SK-N-SH (cell line): ENCODE data around the gene C2CD4C. TPM values are rescaled to one million over a fixed set of nuclear protein-coding genes. Genes with fewer than 3 reads are reported as not detected.

Experiments
- CTCF ChIA-PET: fragments of 300-600, 350-600 bp; formaldehyde crosslinking; extraction: SDS; loops from one replicate; lab custom pipeline; 2021; lab: Yijun Ruan, JAX
- POLR2A ChIA-PET: fragments of 350-600 bp; sonication (Branson Sonifier 250); formaldehyde crosslinking; extraction: SDS; loops from one replicate; lab custom pipeline; 2020; ENCODE audit warnings: antibody characterized with exemption, inconsistent platforms; lab: Yijun Ruan, JAX
- DNase-seq: peaks from one replicate; pipeline ENCODE4 v3.0.0; 2012
- H2AFZ ChIP-seq: fragments of 200-600 bp; sonication (generic); 2 replicates; pipeline ENCODE4 v1.8.1; 2016; ENCODE audit warnings: antibody characterized with exemption, mild to moderate bottlenecking, low read depth
- H3F3A ChIP-seq: fragments of 200-600 bp; sonication (generic); replicated peaks from 2 replicates; pipeline ENCODE3; 2016; ENCODE audit warnings: antibody characterized with exemption, mild to moderate bottlenecking; ENCODE audit not compliant: insufficient read depth
- H3K27ac ChIP-seq, 2 experiments: fragments of 200-500 bp in 1 of 2; fragments of 200-600 bp in 1 of 2; sonication (Bioruptor generic) in 1 of 2; sonication (generic), shearing (Covaris generic) in 1 of 2; 2 replicates each; pipeline versions ENCODE4 v1.5.1 to v1.6.1; 2014 to 2016; ENCODE audit warnings: low read depth in 2 of 2, inconsistent platforms in 1 of 2, low read length in 1 of 2, mild to moderate bottlenecking in 1 of 2, mixed read lengths in 1 of 2
- H3K27me3 ChIP-seq: fragments of 200-600 bp; sonication (generic), shearing (Covaris generic); 2 replicates; pipeline ENCODE4 v1.6.1; 2016; ENCODE audit warnings: mixed run types; ENCODE audit not compliant: insufficient read depth
- H3K36me3 ChIP-seq, 2 experiments: fragments of 200-500 bp in 1 of 2; fragments of 200-600 bp in 1 of 2; sonication (Bioruptor generic) in 1 of 2; sonication (generic) in 1 of 2; replicated peaks in 1 of 2; 2 replicates each; pipeline versions ENCODE3 to v1.5.1; 2014 to 2016; ENCODE audit warnings: low read length in 1 of 2, mild to moderate bottlenecking in 1 of 2; ENCODE audit not compliant: insufficient read depth in 2 of 2, control insufficient read depth in 1 of 2
- H3K4me1 ChIP-seq, 2 experiments: fragments of 200-500 bp in 1 of 2; fragments of 200-600 bp in 1 of 2; sonication (Bioruptor generic) in 1 of 2; sonication (generic), shearing (Covaris generic) in 1 of 2; 2 replicates each; pipeline versions ENCODE4 v1.5.1 to v1.6.1; 2014 to 2016; ENCODE audit warnings: low read depth in 1 of 2, low read length in 1 of 2, mixed run types in 1 of 2; ENCODE audit not compliant: insufficient read depth in 2 of 2, control insufficient read depth in 1 of 2
- H3K4me2 ChIP-seq: fragments of 200-600 bp; sonication (generic), shearing (Covaris generic); 2 replicates; pipeline ENCODE4 v1.6.1; 2017; ENCODE audit warnings: mixed run types
- H3K4me3 ChIP-seq, 2 experiments: fragments of 200-500 bp in 1 of 2; fragments of 200-600 bp in 1 of 2; sonication (Bioruptor generic) in 1 of 2; sonication (generic), shearing (Covaris generic) in 1 of 2; 2 replicates each; pipeline versions ENCODE4 v1.5.1 to v1.8.1; 2014 to 2016; ENCODE audit warnings: low read depth in 2 of 2, inconsistent platforms in 1 of 2, low read length in 1 of 2, mild to moderate bottlenecking in 1 of 2, mixed read lengths in 1 of 2, moderate library complexity in 1 of 2
- H3K79me2 ChIP-seq: fragments of 200-600 bp; sonication (generic); 2 replicates; pipeline ENCODE4 v1.8.1; 2017; ENCODE audit warnings: mild to moderate bottlenecking; ENCODE audit not compliant: insufficient read depth
- H3K9ac ChIP-seq: fragments of 200-600 bp; sonication (generic); 2 replicates; pipeline ENCODE4 v1.6.1; 2017; ENCODE audit warnings: mixed run types
- H3K9me2 ChIP-seq: fragments of 200-600 bp; sonication (generic); 2 replicates; pipeline ENCODE4 v1.6.1; 2017; ENCODE audit warnings: mixed run types
- H3K9me3 ChIP-seq: fragments of 200-600 bp; sonication (generic); 2 replicates; pipeline ENCODE4 v1.6.1; 2017; ENCODE audit warnings: mixed run types, mild to moderate bottlenecking, moderate library complexity
- H4K20me1 ChIP-seq: fragments of 200-600 bp; sonication (generic); 2 replicates; pipeline ENCODE4 v1.6.1; 2017; ENCODE audit warnings: mild to moderate bottlenecking, mixed run types; ENCODE audit not compliant: insufficient read depth
- FOXM1 ChIP-seq: IDR thresholded peaks from 2 replicates; pipeline ENCODE4 v1.4.0; 2012; ENCODE audit warnings: low read depth, mild to moderate bottlenecking
- GABPA ChIP-seq: IDR thresholded peaks from 2 replicates; pipeline ENCODE4 v1.4.0; 2012; ENCODE audit warnings: low read depth, mild to moderate bottlenecking
- JUND ChIP-seq: IDR thresholded peaks from 2 replicates; pipeline ENCODE4 v1.4.0; 2012
- NFIC ChIP-seq: IDR thresholded peaks from 2 replicates; pipeline ENCODE4 v1.4.0; 2012; ENCODE audit warnings: borderline replicate concordance
- NRF1 ChIP-seq: IDR thresholded peaks from 2 replicates; pipeline ENCODE4 v1.6.1; 2012; ENCODE audit warnings: low read depth, mild to moderate bottlenecking, low read length
- RAD21 ChIP-seq: IDR thresholded peaks from 2 replicates; pipeline ENCODE4 v1.6.1; 2012; ENCODE audit warnings: mild to moderate bottlenecking, low read length
- WGBS: methylation state at CpG from one replicate; pipeline ENCODE4 v1.1.6; 2017; ENCODE audit warnings: low lambda C conversion rate; 5-methylcytosine and 5-hydroxymethylcytosine counted together
- polyA plus RNA-seq, 3 experiments: library from polyadenylated mRNA; depleted of rRNA; stranded (reverse); fragments of >200 nt; gene quantifications; 2 replicates each; pipeline ENCODE4 v1.2.3, GENCODE V29; 2012
- TF ChIP-seq, protein P1 (sequence below): IDR thresholded peaks from 2 replicates; pipeline ENCODE4 v1.4.0; 2012; ENCODE audit warnings: low read depth, borderline replicate concordance
- TF ChIP-seq, protein P2 (sequence below): IDR thresholded peaks from 2 replicates; pipeline ENCODE4 v1.4.0; 2012; ENCODE audit warnings: low read depth, borderline replicate concordance

Gene C2CD4C
- polyA plus RNA-seq, 1 of the 3 experiments (the other 2 are of a cell fraction): 0.23 TPM

DNA sequence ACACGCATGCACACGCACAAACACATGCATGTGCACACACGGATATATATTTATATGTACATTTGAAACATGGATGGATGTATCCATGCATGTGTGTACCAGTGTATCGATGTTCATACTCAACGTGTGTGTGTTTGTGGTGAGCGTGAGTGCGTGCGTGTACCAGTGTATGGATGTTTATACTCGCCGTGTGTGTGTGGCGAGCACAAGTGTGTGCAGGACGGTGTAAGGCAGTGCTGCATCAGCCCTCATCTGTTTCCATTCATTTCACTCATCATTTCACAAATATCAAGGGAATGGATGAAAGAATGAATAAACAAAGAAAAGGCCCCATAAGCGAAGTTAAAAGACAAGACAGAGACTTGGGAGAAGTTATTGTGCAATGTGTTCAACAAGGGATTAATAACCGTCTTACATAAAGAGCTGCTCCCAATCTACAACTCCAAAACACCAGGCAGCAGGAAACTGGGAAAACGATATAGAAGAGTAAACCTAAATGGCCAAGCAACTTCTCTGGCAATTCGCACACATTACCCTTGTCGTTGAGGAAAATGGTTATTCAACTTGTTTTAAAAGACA lies 42.7 kb downstream of the C2CD4C start:
- no peak overlapping the region for H3K9ac ChIP-seq
- no peak for TF ChIP-seq GABPA
- no peak for TF ChIP-seq JUND
- no peak for TF ChIP-seq FOXM1
- TF ChIP-seq NFIC: no peak
- TF ChIP-seq, protein P1, sequence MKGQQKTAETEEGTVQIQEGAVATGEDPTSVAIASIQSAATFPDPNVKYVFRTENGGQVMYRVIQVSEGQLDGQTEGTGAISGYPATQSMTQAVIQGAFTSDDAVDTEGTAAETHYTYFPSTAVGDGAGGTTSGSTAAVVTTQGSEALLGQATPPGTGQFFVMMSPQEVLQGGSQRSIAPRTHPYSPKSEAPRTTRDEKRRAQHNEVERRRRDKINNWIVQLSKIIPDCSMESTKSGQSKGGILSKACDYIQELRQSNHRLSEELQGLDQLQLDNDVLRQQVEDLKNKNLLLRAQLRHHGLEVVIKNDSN: no peak
- TF ChIP-seq, all 33 proteins: peak for 0
- CTCF ChIA-PET: no interaction called here
- Histone ChIP-seq H3K79me2 (no peaks in the 10 kb centered on the region), H3K9me2 (no peaks in the 10 kb centered on the region), H3K9me3 (no peaks in the 10 kb centered on the region), H4K20me1 (no peaks in the 10 kb centered on the region), H3K27ac (no peak overlapping the region), H3K4me3 (no peak overlapping the region), H3K4me1 (no peaks in the 10 kb centered on the region; a peak in 1 of 4 replicates), H3K27me3 (no peaks in the 10 kb centered on the region), H3K4me2 (no peak overlapping the region), H3F3A (no peaks in the 10 kb centered on the region), H2AFZ (no peak overlapping the region), H3K36me3 (no peaks in the 10 kb centered on the region)
- no peak for DNase-seq
- 81% methylated on average over 17 of the region's 17 CpGs for WGBS
- POLR2A ChIA-PET: no interaction called here

DNA sequence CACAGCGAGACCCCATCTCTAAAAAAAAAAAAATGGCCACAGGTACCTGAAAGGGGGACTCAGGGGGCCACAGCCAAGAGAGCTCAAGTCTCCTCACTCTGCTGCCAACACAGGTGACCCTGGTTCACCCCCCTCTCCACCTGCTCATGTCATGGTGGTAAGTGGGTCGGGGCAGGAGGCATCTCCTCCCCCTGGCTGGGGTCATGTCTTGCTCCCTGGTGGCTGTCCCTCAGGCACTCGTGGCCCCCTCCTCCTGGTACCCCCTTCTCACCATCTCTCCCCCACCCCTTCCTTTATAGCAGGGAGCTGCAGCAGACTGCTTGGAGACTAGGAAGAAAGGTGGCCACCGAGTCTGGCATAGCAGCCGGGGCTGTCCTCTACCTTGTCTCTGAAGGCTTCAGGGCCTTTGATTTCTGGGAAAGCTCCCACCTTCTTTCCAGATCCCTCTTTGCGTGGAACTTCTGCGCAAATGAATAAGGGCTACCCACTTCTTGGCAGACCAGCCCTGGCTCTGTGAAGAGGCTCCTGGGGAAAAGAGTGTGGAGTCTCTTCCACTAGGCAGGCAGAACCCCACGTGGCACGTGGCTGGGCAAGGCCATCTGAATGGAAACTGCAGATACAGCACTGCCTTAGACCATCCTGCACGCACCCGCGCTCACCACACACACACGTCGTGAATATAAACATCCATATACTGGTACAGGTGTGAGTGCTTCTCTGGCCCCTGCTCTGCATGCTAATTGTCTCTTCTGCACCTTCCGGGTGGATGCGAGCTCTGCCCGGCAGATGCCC lies 44.3 kb downstream of the C2CD4C start:
- H3K9ac ChIP-seq: no peak overlapping the region
- no peaks in the 10 kb centered on the region for H3F3A ChIP-seq
- CTCF ChIA-PET: no interaction called here
- no peaks in the 10 kb centered on the region for H3K27me3 ChIP-seq
- H3K79me2 ChIP-seq: no peaks in the 10 kb centered on the region
- WGBS: 40% methylated on average over 10 of the region's 17 CpGs
- H4K20me1 ChIP-seq: no peaks in the 10 kb centered on the region
- H3K9me3 ChIP-seq: no peaks in the 10 kb centered on the region
- H3K4me1 ChIP-seq: no peaks in the 10 kb centered on the region
- H3K36me3 ChIP-seq: no peaks in the 10 kb centered on the region
- no peak for DNase-seq
- TF ChIP-seq NRF1: no peak
- no peak overlapping the region for H3K4me2 ChIP-seq
- POLR2A ChIA-PET: no interaction called here
- no peak overlapping the region for H3K27ac ChIP-seq
- H2AFZ ChIP-seq: no peak overlapping the region
- H3K9me2 ChIP-seq: no peaks in the 10 kb centered on the region
- H3K4me3 ChIP-seq: no peak overlapping the region

DNA sequence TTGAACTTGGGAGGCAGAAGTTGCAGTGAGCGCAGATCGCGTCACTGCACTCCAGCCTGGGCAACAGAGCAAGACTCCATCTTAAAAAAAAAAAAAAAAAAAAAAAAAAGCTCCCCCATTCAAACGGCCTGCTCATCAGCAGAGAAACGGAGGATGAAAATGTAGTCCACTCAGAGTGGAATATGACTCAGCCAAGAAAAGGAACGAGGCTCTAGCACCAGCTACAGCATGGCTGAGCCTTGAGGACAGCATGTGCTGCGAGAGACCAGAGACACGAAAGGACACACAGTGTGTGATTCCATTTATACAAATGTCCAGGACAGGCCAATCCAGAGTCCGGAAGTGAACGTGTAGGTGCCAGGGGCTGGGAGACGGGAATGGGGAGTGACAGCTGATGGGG lies 46.3 kb downstream of the C2CD4C start:
- H3K27ac ChIP-seq: no peak overlapping the region
- TF ChIP-seq RAD21: no peak
- TF ChIP-seq, protein P2, sequence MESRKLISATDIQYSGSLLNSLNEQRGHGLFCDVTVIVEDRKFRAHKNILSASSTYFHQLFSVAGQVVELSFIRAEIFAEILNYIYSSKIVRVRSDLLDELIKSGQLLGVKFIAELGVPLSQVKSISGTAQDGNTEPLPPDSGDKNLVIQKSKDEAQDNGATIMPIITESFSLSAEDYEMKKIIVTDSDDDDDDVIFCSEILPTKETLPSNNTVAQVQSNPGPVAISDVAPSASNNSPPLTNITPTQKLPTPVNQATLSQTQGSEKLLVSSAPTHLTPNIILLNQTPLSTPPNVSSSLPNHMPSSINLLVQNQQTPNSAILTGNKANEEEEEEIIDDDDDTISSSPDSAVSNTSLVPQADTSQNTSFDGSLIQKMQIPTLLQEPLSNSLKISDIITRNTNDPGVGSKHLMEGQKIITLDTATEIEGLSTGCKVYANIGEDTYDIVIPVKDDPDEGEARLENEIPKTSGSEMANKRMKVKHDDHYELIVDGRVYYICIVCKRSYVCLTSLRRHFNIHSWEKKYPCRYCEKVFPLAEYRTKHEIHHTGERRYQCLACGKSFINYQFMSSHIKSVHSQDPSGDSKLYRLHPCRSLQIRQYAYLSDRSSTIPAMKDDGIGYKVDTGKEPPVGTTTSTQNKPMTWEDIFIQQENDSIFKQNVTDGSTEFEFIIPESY: no peak
- H3K4me3 ChIP-seq: no peak overlapping the region
- WGBS: 57% methylated on average over 11 of the region's 11 CpGs
- H3K36me3 ChIP-seq: no peaks in the 10 kb centered on the region
- no peaks in the 10 kb centered on the region for H3K9me2 ChIP-seq
- no peak overlapping the region for H2AFZ ChIP-seq
- ChIA-PET POLR2A (no interaction called here), CTCF (interaction anchor here (0.7 to 1.4 kb wide), 2 partner anchors 9 to 13 kb away, joined by 3 to 4 read pairs; no protein-coding TSS in a partner anchor)
- H3K4me2 ChIP-seq: no peak overlapping the region
- H3K79me2 ChIP-seq: no peaks in the 10 kb centered on the region
- H4K20me1 ChIP-seq: no peaks in the 10 kb centered on the region
- H3F3A ChIP-seq: no peaks in the 10 kb centered on the region
- H3K9me3 ChIP-seq: no peaks in the 10 kb centered on the region
- no peaks in the 10 kb centered on the region for H3K27me3 ChIP-seq
- no peaks in the 10 kb centered on the region for H3K4me1 ChIP-seq
- H3K9ac ChIP-seq: no peak overlapping the region
- DNase-seq: no peak
